Measurements from ENCODE around the gene PDXP.

- no peak for TF ChIP-seq EZH2 (optimal IDR thresholded peaks at IDR 0.05; ENCODE audit: low read depth, low read length)
- no peak for TF ChIP-seq CTCF (IDR thresholded peaks at IDR 0.05; ENCODE audit: low read length)
These were observed 28.6 kb upstream of the PDXP start for GRCh38 chr22:37629928-37630327.
